ENCODE data around the gene SYNCRIP. TPM values are rescaled to one million over a fixed set of nuclear protein-coding genes. Genes with fewer than 3 reads are reported as not detected.
"Not testable (repeated sequence)": the region's sequence is repeated elsewhere in the genome, so short reads cannot be mapped to it uniquely, and the experiment has no call there.

The SYNCRIP gene
- total and polyA plus RNA-seq, 3 donors from 2014 or later = 51.6 to 67.0 (median 55.1) TPM

GRCh38 chr6:85641522-85641896 lies 1.2 kb downstream of the SYNCRIP start:
- H3K27ac ChIP-seq = peak overlapping the region; percentile 99 to 100
- H3K36me3 ChIP-seq (ENCODE audit: low read depth, missing control alignments) = no peaks in the 10 kb centered on the region
- no peak for DNase-seq
- TF ChIP-seq CTCF (IDR thresholded peaks at IDR 0.05) = no peak
- TF ChIP-seq POLR2A (IDR thresholded peaks at IDR 0.05) = no peak
- 0 to 1% methylated on average over 14 of the region's 14 CpGs for WGBS, 2 donors
- peak overlapping the region; percentile 89 to 94 for H3K4me3 ChIP-seq
- no peaks in the 10 kb centered on the region for H3K4me1 ChIP-seq
- intact Hi-C loops (cut with DNase I; ENCODE audit: low total_unique reads) = loop anchor here (5.0 kb wide), 2 partner anchors 36 to 49 kb away; partner anchors contain the start of gene SNX14
- H3K9me3 ChIP-seq = no peaks in the 10 kb centered on the region
- no peaks in the 10 kb centered on the region for H3K27me3 ChIP-seq

GRCh38 chr6:85640821-85641220 lies 1.9 kb downstream of the SYNCRIP start:
- intact Hi-C loops (cut with DNase I; ENCODE audit: low total_unique reads) = loop anchor here (5.0 kb wide), 2 partner anchors 36 to 49 kb away; partner anchors contain the start of gene SNX14
- no peak for DNase-seq
- 24 to 32% methylated on average over 3 of the region's 3 CpGs for WGBS, 2 donors
- Histone ChIP-seq H3K4me1 (no peaks in the 10 kb centered on the region), H3K36me3 (ENCODE audit: low read depth, missing control alignments) (no peaks in the 10 kb centered on the region), H3K4me3 (no peak overlapping the region), H3K27ac (no peak overlapping the region), H3K27me3 (no peaks in the 10 kb centered on the region), H3K9me3 (no peaks in the 10 kb centered on the region)
- no peak for TF ChIP-seq CTCF (IDR thresholded peaks at IDR 0.05)
- no peak for TF ChIP-seq POLR2A (IDR thresholded peaks at IDR 0.05)

- Histone ChIP-seq H3K4me3 (no peak overlapping the region), H3K27ac (no peak overlapping the region), H3K4me1 (no peaks in the 10 kb centered on the region), H3K9me3 (no peaks in the 10 kb centered on the region), H3K36me3 (ENCODE audit: low read depth, missing control alignments) (no peaks in the 10 kb centered on the region), H3K27me3 (no peaks in the 10 kb centered on the region)
- TF ChIP-seq CTCF (IDR thresholded peaks at IDR 0.05) (no peak), POLR2A (IDR thresholded peaks at IDR 0.05) (no peak)
- no peak for DNase-seq
- intact Hi-C loops (cut with DNase I; ENCODE audit: low total_unique reads) = no loop called here
- 45 to 80% methylated on average over 3 of the region's 3 CpGs for WGBS, 2 donors
Measured at GRCh38 chr6:85637579-85637978, 5.1 kb downstream of the SYNCRIP start.

- Histone ChIP-seq H3K9me3 (no peaks in the 10 kb centered on the region), H3K27me3 (no peaks in the 10 kb centered on the region), H3K36me3 (ENCODE audit: low read depth, missing control alignments) (no peaks in the 10 kb centered on the region), H3K4me3 (no peak overlapping the region), H3K4me1 (no peaks in the 10 kb centered on the region), H3K27ac (peak overlapping the region in 1 of 2 donors; percentile 24)
- intact Hi-C loops (cut with DNase I; ENCODE audit: low total_unique reads) = no loop called here
- WGBS, 2 donors = 79 to 87% methylated on average over 6 of the region's 6 CpGs
- TF ChIP-seq POLR2A (IDR thresholded peaks at IDR 0.05) (no peak), CTCF (IDR thresholded peaks at IDR 0.05) (no peak)
- DNase-seq = no peak
Measured at GRCh38 chr6:85632164-85632942, 10.3 kb downstream of the SYNCRIP start.

- intact Hi-C loops (cut with DNase I; ENCODE audit: low total_unique reads); H3K27me3 ChIP-seq; H3K36me3 ChIP-seq (ENCODE audit: low read depth, missing control alignments); DNase-seq; H3K9me3 ChIP-seq; H3K4me3 ChIP-seq; H3K27ac ChIP-seq; H3K4me1 ChIP-seq: not testable (repeated sequence)
- 98% methylated on average over 5 of the region's 5 CpGs for WGBS, 2 donors
Measured at GRCh38 chr6:85631117-85631516, 11.6 kb downstream of the SYNCRIP start.
